Measurements from ENCODE around the gene APMAP. TPM values are rescaled to one million over a fixed set of nuclear protein-coding genes. Genes with fewer than 3 reads are reported as not detected.

Gene APMAP
- total and polyA plus RNA-seq, 2 of the 13 experiments (the other 11 are each of a cell fraction or from before 2014, with no cell fraction given) = 168 to 214 TPM

DNA sequence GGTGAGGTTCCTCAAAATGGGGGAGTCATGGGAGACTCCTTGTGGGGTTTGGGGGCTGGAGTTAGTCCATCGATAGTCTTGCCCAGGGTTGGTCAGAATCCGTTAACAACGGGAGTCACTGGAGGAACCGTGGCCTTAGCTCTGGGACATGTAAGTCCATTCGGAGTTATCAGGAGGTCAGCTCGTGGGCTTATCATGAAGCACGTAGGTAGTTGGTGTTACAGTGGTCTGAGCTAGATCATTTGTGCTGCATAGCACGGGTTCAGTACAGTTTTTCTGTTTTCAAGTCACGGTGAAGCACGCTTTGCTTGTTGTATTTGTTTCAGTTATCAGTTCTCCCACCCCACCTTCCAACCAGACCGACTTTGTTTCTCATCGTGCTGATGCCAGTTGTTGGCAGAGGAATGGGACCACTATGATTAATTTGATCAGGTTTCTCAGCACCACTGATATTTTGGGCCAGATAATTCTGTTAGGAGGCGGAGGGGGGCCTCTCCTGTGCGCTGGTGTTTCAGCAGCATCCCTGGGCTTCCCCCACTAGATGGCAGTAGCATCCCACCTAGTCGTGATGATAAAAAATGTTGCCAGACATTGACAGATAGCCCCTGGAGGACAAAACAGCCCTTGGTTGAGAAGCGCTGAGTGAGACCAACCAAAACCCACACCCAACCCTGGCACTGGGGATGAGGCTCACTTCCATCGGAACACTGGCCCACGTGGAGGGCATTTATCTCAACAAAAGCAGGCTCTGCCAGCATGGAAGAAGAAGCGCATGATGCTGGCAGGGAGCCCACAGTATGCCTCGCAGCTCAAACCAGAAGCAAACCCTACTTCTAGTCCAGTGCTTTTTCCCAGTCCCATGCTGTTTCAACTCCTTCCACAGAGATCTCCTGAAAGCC is 2.2 kb upstream of the APMAP start (continued):
- TF ChIP-seq ZBTB40 (IDR thresholded peaks at IDR 0.05) = no peak
- 0 out of 2 replicates have a peak, but pooled peaks have one; percentile 34 for TF ChIP-seq ZBTB40 (CRISPR knock-in tag; IDR thresholded peaks at IDR 0.05)
- TF ChIP-seq, protein P1, sequence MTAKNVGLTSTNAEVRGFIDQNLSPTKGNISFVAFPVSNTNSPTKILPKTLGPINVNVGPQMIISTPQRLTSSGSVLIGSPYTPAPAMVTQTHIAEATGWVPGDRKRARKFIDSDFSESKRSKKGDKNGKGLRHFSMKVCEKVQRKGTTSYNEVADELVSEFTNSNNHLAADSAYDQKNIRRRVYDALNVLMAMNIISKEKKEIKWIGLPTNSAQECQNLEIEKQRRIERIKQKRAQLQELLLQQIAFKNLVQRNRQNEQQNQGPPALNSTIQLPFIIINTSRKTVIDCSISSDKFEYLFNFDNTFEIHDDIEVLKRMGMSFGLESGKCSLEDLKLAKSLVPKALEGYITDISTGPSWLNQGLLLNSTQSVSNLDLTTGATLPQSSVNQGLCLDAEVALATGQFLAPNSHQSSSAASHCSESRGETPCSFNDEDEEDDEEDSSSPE (CRISPR knock-in tag; IDR thresholded peaks at IDR 0.05) = no peak
- no peak for TF ChIP-seq HNRNPK (IDR thresholded peaks at IDR 0.05; ENCODE audit: low read depth, low read length, poor library complexity, severe bottlenecking)
- TF ChIP-seq PHF8 (CRISPR knock-in tag; IDR thresholded peaks at IDR 0.05) = peak; percentile 31; the same call in 1 of the 2 replicates
- TF ChIP-seq NR1H2 (CRISPR knock-in tag; IDR thresholded peaks at IDR 0.05; ENCODE audit: borderline replicate concordance, low read depth) = no peak
- no peak for TF ChIP-seq GFI1 (CRISPR knock-in tag; IDR thresholded peaks at IDR 0.05; ENCODE audit: borderline replicate concordance)
- TF ChIP-seq, protein P2, sequence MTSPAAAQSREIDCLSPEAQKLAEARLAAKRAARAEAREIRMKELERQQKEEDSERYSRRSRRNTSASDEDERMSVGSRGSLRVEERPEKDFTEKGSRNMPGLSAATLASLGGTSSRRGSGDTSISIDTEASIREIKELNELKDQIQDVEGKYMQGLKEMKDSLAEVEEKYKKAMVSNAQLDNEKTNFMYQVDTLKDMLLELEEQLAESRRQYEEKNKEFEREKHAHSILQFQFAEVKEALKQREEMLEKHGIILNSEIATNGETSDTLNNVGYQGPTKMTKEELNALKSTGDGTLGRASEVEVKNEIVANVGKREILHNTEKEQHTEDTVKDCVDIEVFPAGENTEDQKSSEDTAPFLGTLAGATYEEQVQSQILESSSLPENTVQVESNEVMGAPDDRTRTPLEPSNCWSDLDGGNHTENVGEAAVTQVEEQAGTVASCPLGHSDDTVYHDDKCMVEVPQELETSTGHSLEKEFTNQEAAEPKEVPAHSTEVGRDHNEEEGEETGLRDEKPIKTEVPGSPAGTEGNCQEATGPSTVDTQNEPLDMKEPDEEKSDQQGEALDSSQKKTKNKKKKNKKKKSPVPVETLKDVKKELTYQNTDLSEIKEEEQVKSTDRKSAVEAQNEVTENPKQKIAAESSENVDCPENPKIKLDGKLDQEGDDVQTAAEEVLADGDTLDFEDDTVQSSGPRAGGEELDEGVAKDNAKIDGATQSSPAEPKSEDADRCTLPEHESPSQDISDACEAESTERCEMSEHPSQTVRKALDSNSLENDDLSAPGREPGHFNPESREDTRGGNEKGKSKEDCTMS (CRISPR knock-in tag; conservative IDR thresholded peaks at IDR 0.05) = no peak
- no peak for TF ChIP-seq ESRRA (CRISPR knock-in tag; IDR thresholded peaks at IDR 0.05; ENCODE audit: low read depth)
- no peak for TF ChIP-seq POLR2AphosphoS2 (IDR thresholded peaks at IDR 0.05; ENCODE audit: low read depth, low read length)
- TF ChIP-seq ZMAT3 (CRISPR knock-in tag; conservative IDR thresholded peaks at IDR 0.05) = no peak
- no peak for TF ChIP-seq RARA (CRISPR knock-in tag; IDR thresholded peaks at IDR 0.05)
- TF ChIP-seq HOMEZ (CRISPR knock-in tag; IDR thresholded peaks at IDR 0.05; ENCODE audit: low read depth) = 0 out of 2 replicates have a peak, but pooled peaks have one; percentile 14

Data from HepG2 (cell line).